HG03045 (cell line): Measurements from ENCODE around the gene PCDHGA2.
"Not testable (repeated sequence)": the region's sequence is repeated elsewhere in the genome, so short reads cannot be mapped to it uniquely, and the experiment has no call there.

Experiments
- ATAC-seq: cut with Tn5 transposase; IDR thresholded peaks from one replicate; pipeline ENCODE4 v1.9.1; 2021; ENCODE audit warnings: mild to moderate bottlenecking, moderate library complexity; ENCODE audit not compliant: unreplicated experiment

PCDHGA2 gene

GRCh38 chr5:141346017-141346416 is 7.5 kb downstream of the PCDHGA2 start:
- not testable (repeated sequence) for ATAC-seq

GRCh38 chr5:141349917-141350619 is 11.5 kb downstream of the PCDHGA2 start, which contains the start of gene PCDHGB1:
Gene PCDHGB1, plus strand, starts transcription at chr5:141350099. Its CDS starts 162 bp downstream, at chr5:141350261.
- ATAC-seq, result no peak

GRCh38 chr5:141351591-141351990 is 13.0 kb downstream of the PCDHGA2 start:
- no peak for ATAC-seq

- ATAC-seq, result no peak
Measured at GRCh38 chr5:141354900-141355469, 16.4 kb downstream of the PCDHGA2 start, which contains the start of gene PCDHGA4. Gene PCDHGA4, plus strand, starts transcription at chr5:141355021. Its CDS starts 87 bp downstream, at chr5:141355108.

GRCh38 chr5:141355641-141356040 is 17.1 kb downstream of the PCDHGA2 start:
- no peak for ATAC-seq

GRCh38 chr5:141356133-141356532 is 17.6 kb downstream of the PCDHGA2 start:
- ATAC-seq, result no peak

- no peak for ATAC-seq
Measured at GRCh38 chr5:141356950-141357349, 18.4 kb downstream of the PCDHGA2 start.

- no peak for ATAC-seq
Measured at GRCh38 chr5:141359790-141360426, 21.3 kb downstream of the PCDHGA2 start, which contains the start of gene PCDHGB2. Gene PCDHGB2, plus strand, starts transcription at chr5:141359994. Its CDS starts 142 bp downstream, at chr5:141360136.

- ATAC-seq, result no peak
Measured at GRCh38 chr5:141360685-141361084, 22.1 kb downstream of the PCDHGA2 start.

- ATAC-seq, result no peak
Measured at GRCh38 chr5:141362719-141363118, 24.2 kb downstream of the PCDHGA2 start.

- ATAC-seq, result no peak
Measured at GRCh38 chr5:141363952-141364660, 25.5 kb downstream of the PCDHGA2 start, which contains the start of gene PCDHGA5. Gene PCDHGA5, plus strand, starts transcription at chr5:141364162. Its CDS starts 169 bp downstream, at chr5:141364331.

- no peak for ATAC-seq
Measured at GRCh38 chr5:141366016-141366896, 27.7 kb downstream of the PCDHGA2 start.

- peak; percentile 61 for ATAC-seq
Measured at GRCh38 chr5:141369994-141370848, 31.7 kb downstream of the PCDHGA2 start, which contains the start of gene PCDHGB3. Gene PCDHGB3, plus strand, starts transcription at chr5:141370242. Its CDS starts 153 bp downstream, at chr5:141370395.

GRCh38 chr5:141371572-141372475 is 33.3 kb downstream of the PCDHGA2 start:
- no peak for ATAC-seq

GRCh38 chr5:141373673-141374317 is 35.2 kb downstream of the PCDHGA2 start, which contains the start of gene PCDHGA6:
Gene PCDHGA6, plus strand, starts transcription at chr5:141373891. Its CDS starts 193 bp downstream, at chr5:141374084.
- no peak for ATAC-seq

GRCh38 chr5:141374627-141375026 is 36.1 kb downstream of the PCDHGA2 start:
- ATAC-seq, result no peak

- not testable (repeated sequence) for ATAC-seq
Measured at GRCh38 chr5:141375444-141376155, 37.0 kb downstream of the PCDHGA2 start.
